Ecto neural progenitor cell (in vitro differentiated cells): ENCODE data around the gene PIPOX.

Experiments
- DNase-seq: peaks from one replicate; pipeline ENCODE4 v3.0.0-alpha.2; 2018; ENCODE audit warnings: low spot score

Gene PIPOX

GRCh38 chr17:29042679-29043538 is at the start of gene PIPOX:
Gene PIPOX (plus strand): TSS chr17:29043141. CDS start chr17:29043226, 85 bp downstream.
- peak; percentile 73 for DNase-seq

GRCh38 chr17:28993645-28994426 is 49.1 kb upstream of the PIPOX start:
- DNase-seq, result no peak

GRCh38 chr17:28996554-28997096 is 46.3 kb upstream of the PIPOX start:
- DNase-seq, result no peak

GRCh38 chr17:28997806-28998205 is 45.1 kb upstream of the PIPOX start:
- no peak for DNase-seq

GRCh38 chr17:28999206-28999605 is 43.7 kb upstream of the PIPOX start:
- DNase-seq, result no peak

GRCh38 chr17:29000973-29001372 is 42.0 kb upstream of the PIPOX start:
- no peak for DNase-seq

GRCh38 chr17:29002811-29003210 is 40.1 kb upstream of the PIPOX start:
- no peak for DNase-seq

GRCh38 chr17:29003289-29003688 is 39.7 kb upstream of the PIPOX start:
- DNase-seq, result no peak

GRCh38 chr17:29004081-29004692 is 38.8 kb upstream of the PIPOX start:
- no peak for DNase-seq

- peak; percentile 96 for DNase-seq
Measured at GRCh38 chr17:29005936-29006511, 36.9 kb upstream of the PIPOX start, which contains the start of gene SEZ6. Gene SEZ6 (minus strand): TSS chr17:29006033. CDS start chr17:29005869, 164 bp downstream.

GRCh38 chr17:29007456-29007855 is 35.5 kb upstream of the PIPOX start:
- DNase-seq, result no peak

- no peak for DNase-seq
Measured at GRCh38 chr17:29007860-29008455, 35.0 kb upstream of the PIPOX start.

GRCh38 chr17:29008591-29008990 is 34.4 kb upstream of the PIPOX start:
- DNase-seq, result no peak

- DNase-seq, result no peak
Measured at GRCh38 chr17:29010129-29010528, 32.8 kb upstream of the PIPOX start.

GRCh38 chr17:29010586-29010985 is 32.4 kb upstream of the PIPOX start:
- no peak for DNase-seq

- DNase-seq, result no peak
Measured at GRCh38 chr17:29012535-29012934, 30.4 kb upstream of the PIPOX start.

GRCh38 chr17:29014716-29015115 is 28.2 kb upstream of the PIPOX start:
- no peak for DNase-seq

GRCh38 chr17:29016345-29017210 is 26.4 kb upstream of the PIPOX start:
- DNase-seq, result no peak

- DNase-seq, result no peak
Measured at GRCh38 chr17:29018788-29019474, 24.0 kb upstream of the PIPOX start.
